IPS-11a (cell line): ENCODE data around the gene KLHL22.

ENCODE experiments used
- H3K4me3 ChIP-seq: one replicate; pipeline ENCODE4 v1.5.1; 2013; ENCODE audit warnings: low read depth, low read length, control low read depth

The KLHL22 gene

GRCh38 chr22:20525048-20525447 lies 29.5 kb upstream of the KLHL22 start:
- no peak overlapping the region for H3K4me3 ChIP-seq

DNA sequence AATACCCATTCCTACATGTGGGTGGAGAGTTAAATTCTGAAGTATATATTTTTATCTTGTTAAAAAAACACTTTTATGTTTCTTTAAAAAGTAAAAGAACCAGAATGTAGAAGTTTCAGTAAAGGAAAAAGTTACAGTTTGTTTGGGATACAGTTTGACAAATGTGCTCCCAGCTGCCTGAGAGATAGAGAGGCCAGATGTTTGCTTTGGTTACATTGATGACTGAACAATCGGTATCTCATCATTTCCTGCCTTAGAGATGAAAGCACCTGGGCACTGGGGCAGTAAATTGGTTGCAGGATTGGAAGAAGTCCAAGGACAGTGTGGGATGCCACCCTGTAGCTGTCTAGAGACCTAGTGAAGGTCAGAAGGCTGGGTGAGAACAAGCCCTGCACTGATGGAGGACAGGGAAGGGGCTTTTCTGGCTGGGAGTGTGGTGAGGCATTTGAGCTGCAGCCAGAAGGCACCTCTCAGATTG lies 28.4 kb upstream of the KLHL22 start:
- no peak overlapping the region for H3K4me3 ChIP-seq

GRCh38 chr22:20523086-20523983 lies 27.7 kb upstream of the KLHL22 start:
- H3K4me3 ChIP-seq = no peak overlapping the region

DNA sequence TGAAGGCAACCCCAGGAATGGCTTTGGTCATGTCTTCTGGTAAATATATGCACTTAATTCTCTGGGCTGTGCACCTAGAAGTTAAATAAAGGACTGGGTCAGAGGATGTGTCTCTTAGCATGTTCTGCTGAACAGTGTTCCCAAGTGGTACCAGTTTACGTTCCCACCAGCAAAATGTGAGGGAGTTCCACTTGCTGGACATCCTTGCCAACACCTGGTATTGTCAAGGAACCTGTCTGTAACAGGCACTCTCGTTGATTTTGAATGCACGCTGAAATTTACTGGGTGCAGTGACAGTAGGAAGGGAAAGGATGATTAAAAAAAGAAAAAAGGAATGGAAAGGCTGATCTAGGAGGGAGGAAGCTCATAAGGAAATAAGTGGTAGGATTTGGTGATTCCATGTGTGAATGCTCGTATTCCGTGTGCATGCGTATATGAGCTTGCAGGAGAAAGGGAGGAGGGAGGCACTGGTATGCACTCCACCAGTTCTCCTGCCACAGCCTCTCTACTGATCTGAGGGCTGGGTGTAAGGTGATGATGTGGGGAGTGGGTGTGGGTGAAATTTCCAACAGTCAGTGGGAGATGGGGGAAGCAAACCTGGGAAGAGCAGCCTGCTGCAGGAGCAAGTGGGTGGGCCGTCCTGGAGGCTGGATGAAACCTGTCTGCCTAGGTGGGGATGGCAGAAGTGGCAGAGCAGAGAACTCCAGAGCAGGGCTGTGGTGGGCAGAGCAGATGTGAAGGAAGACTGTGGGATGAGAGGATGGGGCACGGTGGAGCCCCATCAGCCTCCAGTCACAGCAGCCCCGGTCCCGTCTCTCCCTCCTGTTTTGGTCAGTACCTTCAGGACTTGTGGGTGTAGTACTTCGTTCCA lies 26.8 kb upstream of the KLHL22 start:
- no peak overlapping the region for H3K4me3 ChIP-seq

- H3K4me3 ChIP-seq = no peak overlapping the region
Observed at GRCh38 chr22:20520093-20520511, 24.5 kb upstream of the KLHL22 start.

GRCh38 chr22:20519558-20519957 lies 24.0 kb upstream of the KLHL22 start:
- H3K4me3 ChIP-seq = no peak overlapping the region

DNA sequence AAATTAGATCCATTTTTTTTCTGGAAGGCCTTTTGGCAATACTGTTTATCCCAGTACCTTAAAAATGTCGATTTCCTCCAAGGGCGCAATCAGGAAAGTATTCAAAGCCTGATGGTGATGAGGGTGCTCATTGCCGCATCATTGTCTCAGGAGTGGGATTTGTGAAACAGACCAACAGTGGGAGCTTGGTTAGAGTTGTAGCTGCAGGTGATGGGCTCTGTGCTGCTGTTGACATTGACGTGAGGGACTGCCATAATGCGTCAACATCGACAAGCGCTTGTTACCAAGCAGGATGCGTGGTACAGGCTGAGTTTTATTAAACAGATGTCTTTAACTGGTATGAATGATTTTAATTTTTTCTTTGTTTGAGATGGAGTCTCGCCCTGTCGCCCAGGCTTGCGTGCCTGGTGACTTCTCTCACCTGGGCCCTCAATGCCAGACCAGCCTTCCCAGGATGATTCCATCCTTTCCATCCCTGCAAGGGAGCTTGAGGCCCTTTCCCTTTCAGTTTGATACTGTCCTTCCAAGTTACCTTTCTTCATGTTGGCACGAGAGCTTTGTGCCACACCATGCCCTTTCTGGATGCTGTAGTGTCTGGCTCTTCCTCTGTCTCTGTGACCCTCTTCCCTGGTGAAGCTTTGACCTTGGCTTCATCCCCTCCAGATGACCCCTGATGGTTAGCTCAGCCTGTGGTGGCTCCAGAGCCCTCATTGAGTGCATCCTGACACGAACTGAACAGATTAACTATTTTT lies 22.4 kb upstream of the KLHL22 start:
- no peak overlapping the region for H3K4me3 ChIP-seq

DNA sequence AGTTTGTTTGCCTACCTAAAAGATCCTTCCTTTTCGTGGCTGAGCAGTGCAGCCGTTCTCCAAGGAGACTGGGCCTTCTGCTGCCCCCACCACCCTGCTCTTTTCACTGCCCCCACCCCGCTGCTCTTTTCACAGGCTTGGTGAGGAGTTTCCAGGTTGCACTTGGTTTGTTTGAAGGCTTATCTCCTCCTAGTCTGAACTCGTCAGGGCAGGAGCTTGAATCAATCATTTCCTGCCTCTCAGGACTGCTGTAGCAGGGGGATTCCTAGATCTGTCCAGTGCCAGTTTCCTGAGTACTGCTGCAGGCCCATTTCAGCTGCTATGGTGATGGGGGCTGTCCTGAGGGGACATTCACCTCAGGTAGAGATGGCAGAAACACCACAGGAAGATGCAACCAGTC lies 21.8 kb upstream of the KLHL22 start:
- H3K4me3 ChIP-seq = no peak overlapping the region

DNA sequence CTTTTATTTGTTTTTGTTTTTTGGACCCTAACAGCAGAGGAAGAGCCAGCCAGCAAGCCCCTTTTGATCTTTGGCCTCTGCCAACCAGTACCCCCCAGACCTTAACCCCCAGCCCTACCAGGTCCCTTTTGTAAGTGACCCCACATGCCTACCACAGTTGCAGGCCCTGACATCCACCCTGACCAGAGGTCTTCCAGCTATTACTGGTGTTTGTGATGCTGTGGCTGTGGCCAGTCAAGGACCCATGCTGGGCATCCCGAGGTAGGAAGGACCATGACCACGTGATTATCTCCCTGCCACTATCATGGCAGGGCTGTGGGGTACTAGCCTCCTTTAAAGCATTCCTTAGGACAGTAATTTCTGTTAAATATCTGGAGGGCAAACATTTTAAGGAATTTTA lies 20.8 kb upstream of the KLHL22 start:
- H3K4me3 ChIP-seq = no peak overlapping the region

DNA sequence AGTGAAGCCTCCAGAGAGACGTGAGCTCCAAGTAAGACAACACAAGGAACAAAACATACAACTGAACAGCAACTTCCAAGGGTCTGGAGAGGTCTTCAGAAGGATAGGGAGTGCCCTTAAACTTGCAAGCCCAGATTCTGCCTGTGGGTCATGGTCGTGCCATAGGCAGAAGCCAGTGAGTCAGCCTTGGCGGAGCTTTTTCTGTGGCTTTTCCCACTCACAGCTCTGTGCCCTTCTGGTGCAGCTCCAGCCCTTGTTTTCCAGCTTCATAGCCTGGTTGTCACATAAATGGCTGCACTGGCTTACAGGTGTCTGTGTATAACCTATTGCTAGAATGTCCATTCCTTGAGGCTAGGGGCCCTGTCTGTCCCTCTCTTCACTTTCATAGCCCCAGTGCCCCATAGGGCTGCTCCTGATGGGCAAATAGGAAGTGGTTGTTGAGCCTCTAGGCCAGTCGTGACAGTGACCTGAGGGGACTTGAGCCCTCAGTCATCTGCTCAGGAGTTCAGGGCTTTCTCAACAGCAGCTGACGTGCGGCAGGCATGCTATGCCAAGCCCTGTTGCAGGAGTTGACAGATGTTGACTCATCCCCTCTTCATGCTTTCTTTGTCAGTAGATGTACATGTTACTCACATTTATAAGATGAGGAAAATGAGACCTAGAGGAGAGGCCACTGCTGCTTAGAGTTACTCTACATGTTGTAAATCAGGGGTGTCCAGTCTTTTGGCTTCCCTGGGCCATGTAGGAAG lies 19.2 kb upstream of the KLHL22 start:
- H3K4me3 ChIP-seq = no peak overlapping the region

DNA sequence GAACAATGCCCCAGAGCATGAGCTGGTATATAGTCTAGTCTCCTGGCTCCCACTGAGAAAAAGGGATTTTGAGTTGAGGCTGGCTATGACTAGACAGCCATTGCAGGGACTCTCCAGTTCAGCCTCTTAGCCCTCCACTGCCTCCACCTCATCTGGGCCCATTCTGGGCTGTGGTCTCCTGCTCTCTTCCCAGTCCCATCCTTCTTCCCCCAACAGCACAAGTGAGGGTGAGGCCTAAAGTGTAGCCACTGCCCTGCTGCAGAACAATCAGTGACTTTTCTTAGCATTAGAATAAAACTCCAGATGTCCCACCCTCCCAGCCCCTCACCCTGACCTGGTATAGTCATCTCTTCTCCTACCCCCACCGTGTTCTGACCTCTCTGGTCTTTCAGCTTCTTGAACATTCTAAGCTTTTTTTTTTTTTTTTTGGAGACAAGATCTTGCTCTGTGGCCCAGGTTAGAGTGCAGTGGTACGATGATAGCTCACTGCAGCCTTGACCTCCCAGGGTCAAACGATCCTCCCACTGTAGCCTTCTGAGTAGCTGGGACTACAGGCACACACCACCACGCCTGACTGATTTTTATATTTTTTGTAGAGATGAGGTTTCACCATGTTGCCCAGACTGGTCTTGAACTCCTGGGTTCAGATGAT lies 16.1 kb upstream of the KLHL22 start:
- H3K4me3 ChIP-seq = no peak overlapping the region

DNA sequence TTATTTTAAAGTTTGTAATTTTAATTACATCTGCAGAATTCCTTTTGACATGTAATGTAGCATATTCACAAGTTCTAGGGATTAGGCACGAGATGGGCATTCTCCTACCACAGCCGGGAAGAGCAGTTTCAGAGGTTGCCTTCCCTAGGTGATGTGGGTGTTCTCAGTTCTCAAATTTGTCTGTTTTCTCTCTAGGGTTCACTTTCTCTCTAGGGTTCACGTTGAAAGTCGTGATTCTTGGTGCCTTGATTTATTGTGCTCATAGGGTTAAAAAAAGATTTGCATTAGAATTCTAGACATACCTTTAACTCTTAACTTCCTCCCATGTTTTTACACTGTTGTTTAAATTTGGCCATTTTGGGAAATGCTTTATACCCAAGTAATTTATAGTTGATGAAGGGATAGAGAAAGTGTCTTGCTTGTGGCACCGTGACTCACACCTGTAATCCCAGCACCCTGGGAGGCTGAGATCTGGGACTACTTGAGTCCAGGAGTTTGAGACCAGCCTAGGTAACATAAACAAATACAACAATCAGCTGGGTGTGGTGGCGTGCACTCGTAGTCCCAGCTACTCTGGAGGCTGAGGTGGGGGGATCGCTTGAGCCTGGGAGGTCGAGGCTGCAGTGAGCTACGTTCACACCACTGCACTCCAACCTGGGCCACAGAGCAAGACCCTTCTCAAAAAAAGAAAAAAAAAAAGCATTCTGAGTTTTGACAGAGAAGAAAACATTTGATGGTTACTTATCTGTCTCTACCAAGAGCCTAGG lies 15.4 kb upstream of the KLHL22 start:
- no peak overlapping the region for H3K4me3 ChIP-seq

DNA sequence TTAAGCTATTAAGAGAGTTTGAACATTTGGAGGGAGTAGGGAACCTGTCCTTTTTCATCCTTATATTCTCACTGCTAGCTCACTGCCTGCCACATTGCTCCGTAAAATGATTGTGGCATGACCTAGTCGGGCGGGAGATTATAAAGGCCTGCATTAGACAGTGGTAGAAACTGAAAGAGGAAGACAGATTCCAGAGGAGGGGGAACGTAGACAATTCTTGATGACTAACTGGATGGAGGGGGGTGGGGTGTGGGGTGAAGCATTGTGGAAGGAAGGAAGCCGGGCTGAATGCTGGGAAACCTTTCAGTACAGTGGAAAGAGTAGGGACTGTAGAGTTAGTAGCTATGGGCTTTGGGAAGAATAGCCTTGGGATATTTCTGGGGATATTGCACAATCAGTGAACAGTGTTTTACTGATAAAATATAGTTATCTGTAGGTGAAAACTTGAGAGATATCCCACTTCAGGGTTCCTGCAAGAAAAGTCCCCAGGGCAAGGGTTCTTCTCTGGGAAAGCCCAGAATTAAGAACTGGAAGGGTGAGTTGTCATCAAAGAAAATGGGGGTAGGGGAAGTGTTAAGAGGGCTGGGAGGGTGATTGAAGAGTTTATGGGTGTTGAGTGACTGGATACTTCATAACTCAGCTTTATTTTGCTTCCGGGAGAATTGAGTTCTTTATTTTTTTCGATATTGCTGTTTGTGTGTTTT lies 13.9 kb upstream of the KLHL22 start:
- no peak overlapping the region for H3K4me3 ChIP-seq

DNA sequence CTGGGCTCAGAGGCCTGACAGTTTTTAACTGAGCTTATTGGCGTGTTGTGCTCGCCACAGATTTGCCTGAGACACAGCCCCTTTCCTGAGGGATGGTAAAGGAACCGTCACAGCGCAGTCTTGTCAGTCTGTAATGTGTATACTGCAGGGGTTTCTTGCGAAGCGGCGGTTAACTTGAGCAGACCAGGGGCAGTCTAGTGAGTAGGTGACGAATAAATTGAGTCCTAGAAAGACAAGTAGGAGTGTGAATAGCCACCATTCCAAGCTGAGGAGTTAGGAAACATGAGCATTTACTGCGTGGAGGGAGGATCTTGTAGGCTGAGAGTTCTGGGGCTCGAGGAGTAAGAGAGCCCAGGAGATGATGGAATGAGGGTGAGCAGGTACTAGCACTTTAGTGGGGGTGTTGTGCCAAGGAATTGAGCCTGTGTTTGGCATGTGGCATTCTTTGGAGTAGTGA lies 13.2 kb upstream of the KLHL22 start:
- no peak overlapping the region for H3K4me3 ChIP-seq

- H3K4me3 ChIP-seq = peak overlapping the region; percentile 86
Observed at GRCh38 chr22:20508067-20508755, 12.6 kb upstream of the KLHL22 start.

DNA sequence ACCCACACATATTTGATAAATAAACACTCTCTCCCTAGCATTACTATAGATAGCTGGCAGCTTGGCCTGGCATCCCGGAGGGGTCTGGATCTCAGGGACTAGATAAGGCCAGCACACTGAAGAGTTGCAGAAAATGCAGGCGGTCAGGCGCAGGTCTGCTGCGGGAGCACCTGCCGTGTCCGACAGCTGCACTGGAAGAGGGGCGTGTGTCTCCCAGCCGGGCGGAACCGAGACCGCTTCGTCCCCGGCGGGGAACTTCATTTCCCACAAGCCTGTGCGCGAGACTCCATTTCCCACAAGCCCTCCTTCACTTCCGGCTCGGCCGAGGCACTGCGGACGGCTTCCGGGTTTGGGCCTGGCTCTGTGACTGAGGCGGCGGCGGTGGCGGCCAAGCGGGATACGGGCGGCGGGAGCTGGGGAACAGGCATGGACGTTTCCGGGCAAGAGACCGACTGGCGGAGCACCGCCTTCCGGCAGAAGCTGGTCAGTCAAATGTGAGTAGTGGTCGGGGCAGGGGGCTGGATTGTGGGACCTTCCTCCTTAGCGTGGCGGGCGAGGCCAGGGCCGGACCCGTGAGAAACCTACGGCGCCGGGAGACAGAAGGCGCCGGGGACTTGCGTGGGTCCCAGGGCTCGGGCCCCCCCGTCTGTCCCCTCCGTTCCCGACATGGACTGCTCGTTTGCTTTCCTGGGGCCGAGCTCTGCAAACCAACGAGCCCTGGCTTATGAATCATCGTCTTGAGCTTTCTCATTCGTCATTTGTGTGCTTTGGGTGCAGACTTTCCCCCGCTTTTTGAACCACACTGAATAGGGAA lies 11.9 kb upstream of the KLHL22 start, which contains the start of gene MED15:
TSS of gene MED15 (plus strand) at position 358 of the 814 bp plus-strand sequence. CDS start at position 427, 69 bp downstream.
- H3K4me3 ChIP-seq = peak within 1 kb of the TSS; percentile 86
